Body of pancreas (tissue), 4 donors: ENCODE data around the gene LCN10.

Source experiments
- POLR2A ChIP-seq, 3 donors: fragments of 450-650 bp; IDR thresholded peaks; one replicate each; pipeline ENCODE4 v1.6.1; 2016; ENCODE audit warnings: antibody characterized with exemption in 3 of 3, mild to moderate bottlenecking in 2 of 3
- TF ChIP-seq, protein P1 (sequence below), 7 experiments: fragments of 450-650 bp in 4 of 7; fragments of 200-600 bp in 3 of 7; sonication (generic) in 3 of 7; IDR thresholded peaks; one replicate each; pipeline ENCODE4 v1.5.1; 2016 to 2019; ENCODE audit warnings: antibody characterized with exemption in 7 of 7

DNA sequence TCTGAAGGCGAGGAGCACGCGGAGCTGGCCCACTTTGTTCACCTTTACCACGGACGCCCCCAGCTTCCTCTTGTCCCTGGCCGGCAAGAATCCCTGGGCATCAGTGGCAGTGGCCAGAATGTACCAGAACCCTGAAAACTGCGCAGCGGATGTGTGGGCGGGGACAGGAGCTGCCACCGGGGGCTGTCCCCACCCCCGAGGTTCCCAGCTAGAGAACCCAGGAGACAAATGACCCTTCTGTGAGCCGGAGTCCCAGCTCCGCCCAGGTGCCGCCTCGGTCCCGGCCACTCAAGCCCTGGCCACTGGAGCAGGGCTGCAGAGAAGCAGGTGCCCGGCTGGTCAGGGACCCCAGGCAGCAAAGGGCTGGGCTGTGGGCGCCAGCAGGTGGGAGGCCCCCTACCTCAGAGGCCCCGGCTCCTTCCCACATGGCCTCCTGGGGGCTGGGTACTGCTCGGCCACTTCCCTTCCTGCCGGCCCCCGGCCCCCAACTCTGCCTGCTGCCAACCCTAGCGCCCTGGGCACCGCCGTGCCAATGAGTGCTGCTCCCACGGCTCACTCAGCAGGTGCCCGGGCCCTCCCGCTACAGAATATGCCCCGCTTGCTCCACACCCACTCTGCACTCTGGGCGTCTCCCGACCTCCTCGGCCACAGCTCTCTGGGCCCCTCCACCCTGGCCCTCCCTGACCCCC lies 713 bp downstream of the LCN10 start:
- TF ChIP-seq, protein P1, sequence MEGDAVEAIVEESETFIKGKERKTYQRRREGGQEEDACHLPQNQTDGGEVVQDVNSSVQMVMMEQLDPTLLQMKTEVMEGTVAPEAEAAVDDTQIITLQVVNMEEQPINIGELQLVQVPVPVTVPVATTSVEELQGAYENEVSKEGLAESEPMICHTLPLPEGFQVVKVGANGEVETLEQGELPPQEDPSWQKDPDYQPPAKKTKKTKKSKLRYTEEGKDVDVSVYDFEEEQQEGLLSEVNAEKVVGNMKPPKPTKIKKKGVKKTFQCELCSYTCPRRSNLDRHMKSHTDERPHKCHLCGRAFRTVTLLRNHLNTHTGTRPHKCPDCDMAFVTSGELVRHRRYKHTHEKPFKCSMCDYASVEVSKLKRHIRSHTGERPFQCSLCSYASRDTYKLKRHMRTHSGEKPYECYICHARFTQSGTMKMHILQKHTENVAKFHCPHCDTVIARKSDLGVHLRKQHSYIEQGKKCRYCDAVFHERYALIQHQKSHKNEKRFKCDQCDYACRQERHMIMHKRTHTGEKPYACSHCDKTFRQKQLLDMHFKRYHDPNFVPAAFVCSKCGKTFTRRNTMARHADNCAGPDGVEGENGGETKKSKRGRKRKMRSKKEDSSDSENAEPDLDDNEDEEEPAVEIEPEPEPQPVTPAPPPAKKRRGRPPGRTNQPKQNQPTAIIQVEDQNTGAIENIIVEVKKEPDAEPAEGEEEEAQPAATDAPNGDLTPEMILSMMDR (IDR thresholded peaks at IDR 0.05): no peak
- no peak for TF ChIP-seq POLR2A (IDR thresholded peaks at IDR 0.05)
